Measurements from ENCODE around the gene CDK2.

CDK2 gene

GRCh38 chr12:55942577-55943136, 24.0 kb upstream of the CDK2 start:
- no peaks in the 10 kb centered on the region for H3K9me3 ChIP-seq (ENCODE audit: control insufficient read depth, low read length)
- H3K27me3 ChIP-seq (ENCODE audit: control insufficient read depth, insufficient read depth, low read length) = no peaks in the 10 kb centered on the region
- H3K4me2 ChIP-seq (ENCODE audit: low read length) = no peak overlapping the region
- no peak overlapping the region for H3K9ac ChIP-seq
- H2AFZ ChIP-seq = no peak overlapping the region
- H3K79me2 ChIP-seq = peaks cover 3% of the 10 kb centered on the region
- H3K36me3 ChIP-seq (ENCODE audit: control insufficient read depth, insufficient read depth, low read length) = no peaks in the 10 kb centered on the region
- H3K4me1 ChIP-seq = peaks cover 3% of the 10 kb centered on the region
- TF ChIP-seq CTCF (IDR thresholded peaks at IDR 0.05) = no peak
- H3K4me3 ChIP-seq (ENCODE audit: low read depth, low read length) = no peak overlapping the region
- no peak overlapping the region for H3K27ac ChIP-seq

GRCh38 chr12:55946553-55946952, 20.1 kb upstream of the CDK2 start:
- Histone ChIP-seq H3K36me3 (ENCODE audit: control insufficient read depth, insufficient read depth, low read length) (no peaks in the 10 kb centered on the region), H3K27me3 (ENCODE audit: control insufficient read depth, insufficient read depth, low read length) (no peaks in the 10 kb centered on the region), H3K4me1 (no peaks in the 10 kb centered on the region), H2AFZ (no peak overlapping the region), H3K9me3 (ENCODE audit: control insufficient read depth, low read length) (no peaks in the 10 kb centered on the region), H3K4me3 (ENCODE audit: low read depth, low read length) (no peak overlapping the region), H3K79me2 (peaks cover 3% of the 10 kb centered on the region), H3K27ac (no peak overlapping the region), H3K9ac (no peak overlapping the region), H3K4me2 (ENCODE audit: low read length) (no peak overlapping the region)
- no peak for TF ChIP-seq CTCF (IDR thresholded peaks at IDR 0.05)

- Histone ChIP-seq H3K36me3 (ENCODE audit: control insufficient read depth, insufficient read depth, low read length) (no peaks in the 10 kb centered on the region), H3K4me1 (peaks cover 7% of the 10 kb centered on the region), H3K4me2 (ENCODE audit: low read length) (no peak overlapping the region), H2AFZ (no peak overlapping the region), H3K9me3 (ENCODE audit: control insufficient read depth, low read length) (no peaks in the 10 kb centered on the region), H3K79me2 (no peaks in the 10 kb centered on the region), H3K4me3 (ENCODE audit: low read depth, low read length) (no peak overlapping the region), H3K27me3 (ENCODE audit: control insufficient read depth, insufficient read depth, low read length) (no peaks in the 10 kb centered on the region), H3K27ac (no peak overlapping the region), H3K9ac (no peak overlapping the region)
- TF ChIP-seq CTCF (IDR thresholded peaks at IDR 0.05) = no peak
Observed at GRCh38 chr12:55955344-55955743, 11.3 kb upstream of the CDK2 start.

GRCh38 chr12:55955800-55956508, 10.7 kb upstream of the CDK2 start:
- Histone ChIP-seq H3K9ac (no peak overlapping the region), H2AFZ (no peak overlapping the region), H3K4me2 (ENCODE audit: low read length) (no peak overlapping the region), H3K79me2 (no peaks in the 10 kb centered on the region), H3K4me1 (peaks cover 7% of the 10 kb centered on the region), H3K4me3 (ENCODE audit: low read depth, low read length) (no peak overlapping the region), H3K36me3 (ENCODE audit: control insufficient read depth, insufficient read depth, low read length) (no peaks in the 10 kb centered on the region), H3K27me3 (ENCODE audit: control insufficient read depth, insufficient read depth, low read length) (no peaks in the 10 kb centered on the region), H3K9me3 (ENCODE audit: control insufficient read depth, low read length) (no peaks in the 10 kb centered on the region), H3K27ac (no peak overlapping the region)
- no peak for TF ChIP-seq CTCF (IDR thresholded peaks at IDR 0.05)
